Lower lobe of right lung (tissue), 2 donors: Measurements from ENCODE around the gene C4BPB. TPM values are rescaled to one million over a fixed set of nuclear protein-coding genes. Genes with fewer than 3 reads are reported as not detected.
A peak's percentile ranks its signal among the peaks of the same experiment; 100 is the strongest.

Experiments used
- ATAC-seq, 2 donors: fragments of 200-7000 bp; cut with Tn5 transposase; one replicate each; pipeline ENCODE4 v1.9.1; 2020 to 2022; ENCODE audit warnings: mild to moderate bottlenecking in 2 of 2, moderate library complexity in 2 of 2
- DNase-seq: peaks from one replicate; pipeline ENCODE4 v3.0.0-alpha.2; 2020
- H3K27ac ChIP-seq: fragments of 200-600 bp; one replicate; pipeline ENCODE4 v1.8.0; 2022
- H3K27me3 ChIP-seq: fragments of 200-600 bp; one replicate; pipeline ENCODE4 v1.8.0; 2022; ENCODE audit warnings: low read depth
- H3K36me3 ChIP-seq: fragments of 200-600 bp; one replicate; pipeline ENCODE4 v1.8.0; 2022; ENCODE audit warnings: mild to moderate bottlenecking
- H3K4me1 ChIP-seq: fragments of 200-600 bp; one replicate; pipeline ENCODE4 v1.8.0; 2022
- H3K4me3 ChIP-seq: fragments of 200-600 bp; one replicate; pipeline ENCODE4 v1.8.0; 2022; ENCODE audit warnings: mild to moderate bottlenecking
- H3K9me3 ChIP-seq: fragments of 200-600 bp; one replicate; pipeline ENCODE4 v1.8.0; 2022
- CTCF ChIP-seq: fragments of 200-600 bp; IDR thresholded peaks from one replicate; pipeline ENCODE4 v1.8.0; 2022; ENCODE audit warnings: antibody characterized with exemption, mild to moderate bottlenecking
- intact Hi-C: fragments of 100-400 bp; cut with DNase I; formaldehyde crosslinking; loops from one replicate; pipeline ENCODE4 v1.11.0; 2022
- total RNA-seq: library from RNA; stranded (reverse); fragmentation: NEBNext Ultra II Directional; extraction: Animal tissue kit (Norgen Biotek cat#: 25700); gene quantifications from one replicate; pipeline ENCODE4 v1.2.1, GENCODE V29; 2021
- donor health status: DM: no; HTN: yes; CAD: no; lungs with severe emphysema.

The C4BPB gene
- total RNA-seq, 1 donor from 2014 or later = 10.4 TPM

- peak overlapping the region; percentile 87 for H3K27ac ChIP-seq
- no peak for TF ChIP-seq CTCF
- H3K36me3 ChIP-seq = peaks cover 29% of the 10 kb centered on the region
- no peaks in the 10 kb centered on the region for H3K9me3 ChIP-seq
- intact Hi-C loops = no loop called here
- H3K4me3 ChIP-seq = peak overlapping the region; percentile 82
- no peaks in the 10 kb centered on the region for H3K27me3 ChIP-seq
- peaks cover 66% of the 10 kb centered on the region for H3K4me1 ChIP-seq
- DNase-seq (peak; percentile 95), ATAC-seq (peak; percentile 73 to 80)
These were observed 38.0 kb upstream of the C4BPB start for GRCh38 chr1:207050480-207051190.

- no peak for TF ChIP-seq CTCF
- Histone ChIP-seq H3K4me3 (peak within 1 kb of the TSS; percentile 82), H3K36me3 (peaks cover 29% of the 10 kb centered on the region), H3K27ac (peak within 1 kb of the TSS; percentile 87), H3K27me3 (no peaks in the 10 kb centered on the region), H3K4me1 (peaks cover 61% of the 10 kb centered on the region), H3K9me3 (no peaks in the 10 kb centered on the region)
- DNase-seq (no peak), ATAC-seq (peak; percentile 5 to 47)
- intact Hi-C loops = no loop called here
These were observed 37.3 kb upstream of the C4BPB start, which contains the start of gene YOD1 for GRCh38 chr1:207051191-207051943. Gene YOD1, minus strand, starts transcription at chr1:207051208. Its CDS starts 178 bp downstream, at chr1:207051030.

GRCh38 chr1:207052911-207053769 is 35.5 kb upstream of the C4BPB start, which contains the start of gene PFKFB2:
Gene PFKFB2, plus strand, starts transcription at chr1:207053275. Its CDS starts 1,443 bp downstream, at chr1:207054718.
- TF ChIP-seq CTCF = peak; percentile 32
- Histone ChIP-seq H3K4me1 (peaks cover 43% of the 10 kb centered on the region), H3K9me3 (no peaks in the 10 kb centered on the region), H3K27ac (peak within 1 kb of the TSS; percentile 92), H3K27me3 (no peaks in the 10 kb centered on the region), H3K36me3 (peaks cover 14% of the 10 kb centered on the region), H3K4me3 (peak within 1 kb of the TSS; percentile 74)
- peak; percentile 91 to 96 for ATAC-seq
- intact Hi-C loops = no loop called here
- DNase-seq = peak; percentile 99

GRCh38 chr1:207054491-207054890 is 34.2 kb upstream of the C4BPB start:
- Histone ChIP-seq H3K36me3 (peaks cover under 1% of the 10 kb centered on the region), H3K27me3 (no peaks in the 10 kb centered on the region), H3K9me3 (no peaks in the 10 kb centered on the region), H3K4me3 (peak overlapping the region; percentile 74), H3K4me1 (peaks cover 38% of the 10 kb centered on the region), H3K27ac (peak overlapping the region; percentile 92)
- intact Hi-C loops = no loop called here
- ATAC-seq (no peak), DNase-seq (no peak)
- no peak for TF ChIP-seq CTCF

GRCh38 chr1:207055386-207056001 is 33.2 kb upstream of the C4BPB start:
- H3K4me3 ChIP-seq = no peak overlapping the region

More at GRCh38 chr1:207055386-207056001, 33.2 kb upstream of the C4BPB start:
- ATAC-seq (no peak), DNase-seq (no peak)
- intact Hi-C loops = no loop called here
- Histone ChIP-seq H3K9me3 (no peaks in the 10 kb centered on the region), H3K36me3 (peaks cover 4% of the 10 kb centered on the region), H3K27me3 (no peaks in the 10 kb centered on the region), H3K4me1 (peaks cover 40% of the 10 kb centered on the region), H3K27ac (no peak overlapping the region)
- no peak for TF ChIP-seq CTCF
